A673 (cell line): ENCODE results near the gene LRBA. TPM values are rescaled to one million over a fixed set of nuclear protein-coding genes. Genes with fewer than 3 reads are reported as not detected.

Experiments
- BruUV-seq: library from RNA; stranded (reverse); fragments of 400-500 nt; replicated peaks from 2 replicates; lab custom pipeline; 2021; lab: Mats Ljungman, UMichigan
- CTCF ChIA-PET: fragments of 300-600 bp; sonication (Branson Sonifier 250); formaldehyde crosslinking; loops from one replicate; lab custom pipeline; 2022; ENCODE audit warnings: antibody characterized with exemption; lab: Charles Lee
- POLR2A ChIA-PET: fragments of 300-600 bp; sonication (Branson Sonifier 250); formaldehyde crosslinking; loops from one replicate; lab custom pipeline; 2022; ENCODE audit warnings: antibody characterized with exemption; ENCODE audit not compliant: low non-redundant PET; lab: Charles Lee
- DNase-seq: peaks from one replicate; pipeline ENCODE4 v3.0.0-alpha.2; 2015; ENCODE audit warnings: low spot score
- H3K27ac ChIP-seq: fragments of 200-600 bp; sonication (generic); 2 replicates; pipeline ENCODE4 v1.5.1; 2016; ENCODE audit warnings: mixed run types, low read depth, mild to moderate bottlenecking, mixed read lengths, antibody characterized with exemption, low read length; ENCODE audit not compliant: poor library complexity, severe bottlenecking
- H3K27me3 ChIP-seq: fragments of 200-600 bp; sonication (generic); replicated peaks from 2 replicates; pipeline ENCODE4 v1.6.1; 2017; ENCODE audit warnings: mixed run types, low read depth, mild to moderate bottlenecking, mixed read lengths, antibody characterized with exemption, low read length; ENCODE audit not compliant: insufficient read depth, poor library complexity
- H3K36me3 ChIP-seq: fragments of 200-600 bp; sonication (generic); 2 replicates; pipeline ENCODE4 v1.6.1; 2016; ENCODE audit warnings: mixed run types, mild to moderate bottlenecking, mixed read lengths, antibody characterized with exemption, low read length; ENCODE audit not compliant: insufficient read depth, poor library complexity, severe bottlenecking
- H3K4me1 ChIP-seq: fragments of 200-600 bp; sonication (generic); 2 replicates; pipeline ENCODE4 v1.6.1; 2017; ENCODE audit warnings: mixed run types, mild to moderate bottlenecking, mixed read lengths, antibody characterized with exemption, low read length; ENCODE audit not compliant: insufficient read depth, poor library complexity, severe bottlenecking
- H3K4me3 ChIP-seq: fragments of 200-600 bp; sonication (generic); 2 replicates; pipeline ENCODE4 v1.5.1; 2016; ENCODE audit warnings: low read depth, mixed run types, mild to moderate bottlenecking, mixed read lengths, low read length; ENCODE audit not compliant: poor library complexity, severe bottlenecking
- H3K9me3 ChIP-seq: fragments of 200-600 bp; sonication (generic); 2 replicates; pipeline ENCODE4 v1.6.1; 2016; ENCODE audit warnings: mixed run types, low read depth, mild to moderate bottlenecking, mixed read lengths, antibody characterized with exemption, low read length; ENCODE audit not compliant: poor library complexity, severe bottlenecking
- CTCF ChIP-seq: fragments of 300-800, 200-600 bp; sonication (generic); conservative IDR thresholded peaks from 2 replicates; pipeline ENCODE4 v1.5.1; 2017; ENCODE audit warnings: low read depth, mild to moderate bottlenecking, antibody characterized with exemption, low read length, moderate library complexity, mixed read lengths
- EZH2 ChIP-seq: fragments of 200-600 bp; sonication (generic); IDR thresholded peaks from 2 replicates; pipeline ENCODE4 v1.6.1; 2017; ENCODE audit warnings: borderline replicate concordance, low read depth, mild to moderate bottlenecking, mixed read lengths, antibody characterized with exemption, low read length; ENCODE audit not compliant: poor library complexity, severe bottlenecking
- intact Hi-C: fragments of 100-400 bp; cut with micrococcal nuclease; formaldehyde crosslinking; loops from one replicate; pipeline ENCODE4 v1.10.0; 2022; ENCODE audit not compliant: unreplicated experiment
- total RNA-seq: library from RNA; stranded (reverse); gene quantifications from 2 replicates; pipeline ENCODE4 v1.2.3, GENCODE V29; 2021

The LRBA gene
- total RNA-seq, 1 experiment from 2014 or later: 35.7 TPM

GRCh38 chr4:150394046-150394445 lies 621.0 kb downstream of the LRBA start:
- POLR2A ChIA-PET: no interaction called here
- Histone ChIP-seq H3K9me3 (peaks cover 11% of the 10 kb centered on the region), H3K27me3 (no peaks in the 10 kb centered on the region), H3K4me3 (no peak overlapping the region), H3K4me1 (no peaks in the 10 kb centered on the region), H3K36me3 (no peaks in the 10 kb centered on the region), H3K27ac (no peak overlapping the region)
- intact Hi-C loops: no loop called here
- BruUV-seq: no TSS peak
- TF ChIP-seq EZH2: no peak
- TF ChIP-seq CTCF: no peak
- no peak for DNase-seq
- CTCF ChIA-PET: no interaction called here

GRCh38 chr4:150391052-150391451 lies 624.0 kb downstream of the LRBA start:
- no peaks in the 10 kb centered on the region for H3K36me3 ChIP-seq
- H3K4me3 ChIP-seq: no peak overlapping the region
- intact Hi-C loops: no loop called here
- POLR2A ChIA-PET: no interaction called here
- no peak for TF ChIP-seq CTCF
- TF ChIP-seq EZH2: no peak
- CTCF ChIA-PET: no interaction called here
- BruUV-seq: no TSS peak
- DNase-seq: no peak
- H3K27me3 ChIP-seq: no peaks in the 10 kb centered on the region
- H3K27ac ChIP-seq: no peak overlapping the region
- peaks cover 11% of the 10 kb centered on the region for H3K9me3 ChIP-seq
- H3K4me1 ChIP-seq: peaks cover 1% of the 10 kb centered on the region

GRCh38 chr4:150390531-150390910 lies 624.6 kb downstream of the LRBA start:
- no peaks in the 10 kb centered on the region for H3K27me3 ChIP-seq
- no peak for DNase-seq
- peaks cover 7% of the 10 kb centered on the region for H3K4me1 ChIP-seq
- intact Hi-C loops: no loop called here
- H3K4me3 ChIP-seq: no peak overlapping the region
- H3K36me3 ChIP-seq: no peaks in the 10 kb centered on the region
- no TSS peak for BruUV-seq
- POLR2A ChIA-PET: no interaction called here
- no peak overlapping the region for H3K27ac ChIP-seq
- CTCF ChIA-PET: no interaction called here
- H3K9me3 ChIP-seq: peaks cover 11% of the 10 kb centered on the region
- TF ChIP-seq CTCF (no peak), EZH2 (no peak)
